H9 (cell line): ENCODE data around the gene SMYD2. TPM values are rescaled to one million over a fixed set of nuclear protein-coding genes. Genes with fewer than 3 reads are reported as not detected.
A peak's percentile ranks its signal among the peaks of the same experiment; 100 is the strongest.

Experiments used
- DNase-seq: peaks from one replicate; pipeline ENCODE4 v3.0.0-alpha.2; 2017
- H2AFZ ChIP-seq: one replicate; pipeline ENCODE4 v1.6.1; 2013; ENCODE audit warnings: mild to moderate bottlenecking, low read length, control low read depth, moderate library complexity
- H2AK5ac ChIP-seq: 2 replicates; pipeline ENCODE4 v1.6.1; 2013; ENCODE audit warnings: low read length, control low read depth, mixed read lengths; ENCODE audit not compliant: insufficient read length
- H2BK120ac ChIP-seq: one replicate; pipeline ENCODE4 v1.6.1; 2013; ENCODE audit warnings: low read depth, mild to moderate bottlenecking, low read length, control low read depth, inconsistent platforms; ENCODE audit not compliant: poor library complexity, severe bottlenecking
- H2BK12ac ChIP-seq: 2 replicates; pipeline ENCODE4 v1.6.1; 2013; ENCODE audit warnings: low read length, control low read depth, mixed read lengths, low read depth; ENCODE audit not compliant: insufficient read length
- H2BK15ac ChIP-seq: 2 replicates; pipeline ENCODE4 v1.6.1; 2013; ENCODE audit warnings: low read depth, low read length, control low read depth
- H2BK20ac ChIP-seq: one replicate; pipeline ENCODE4 v1.6.1; 2013; ENCODE audit warnings: low read depth, mild to moderate bottlenecking, low read length, control low read depth, inconsistent platforms; ENCODE audit not compliant: poor library complexity, severe bottlenecking
- H2BK5ac ChIP-seq: 2 replicates; pipeline ENCODE4 v1.6.1; 2013; ENCODE audit warnings: low read length, control low read depth, mixed read lengths; ENCODE audit not compliant: insufficient read length
- H3K14ac ChIP-seq: 2 replicates; pipeline ENCODE4 v1.6.1; 2013; ENCODE audit warnings: low read length, control low read depth; ENCODE audit not compliant: insufficient read depth
- H3K18ac ChIP-seq: 2 replicates; pipeline ENCODE4 v1.6.1; 2013; ENCODE audit warnings: low read depth, mild to moderate bottlenecking, mixed read lengths, low read length, control low read depth; ENCODE audit not compliant: insufficient read length
- H3K23ac ChIP-seq: 2 replicates; pipeline ENCODE4 v1.6.1; 2013; ENCODE audit warnings: low read length, control low read depth, mixed read lengths, low read depth; ENCODE audit not compliant: insufficient read length
- H3K23me2 ChIP-seq: 2 replicates; pipeline ENCODE4 v1.6.1; 2013; ENCODE audit warnings: low read depth, mild to moderate bottlenecking, mixed read lengths, low read length, control low read depth; ENCODE audit not compliant: insufficient read length, poor library complexity, severe bottlenecking
- H3K27ac ChIP-seq: 2 replicates; pipeline ENCODE4 v1.5.1; 2013; ENCODE audit warnings: low read length, control low read depth, mixed read lengths, low read depth; ENCODE audit not compliant: insufficient read length
- H3K27me3 ChIP-seq: 2 replicates; pipeline ENCODE4 v1.6.1; 2013; ENCODE audit warnings: low read length, control low read depth, inconsistent platforms; ENCODE audit not compliant: insufficient read depth
- H3K4ac ChIP-seq: 2 replicates; pipeline ENCODE4 v1.6.1; 2013; ENCODE audit warnings: low read depth, mild to moderate bottlenecking, control low read depth, inconsistent platforms, low read length, moderate library complexity
- H3K4me1 ChIP-seq: 2 replicates; pipeline ENCODE4 v1.6.1; 2013; ENCODE audit warnings: low read length, control low read depth, inconsistent platforms; ENCODE audit not compliant: insufficient read depth
- H3K4me2 ChIP-seq: 2 replicates; pipeline ENCODE4 v1.6.1; 2013; ENCODE audit warnings: low read length, control low read depth, mixed read lengths; ENCODE audit not compliant: insufficient read length, insufficient read depth
- H3K56ac ChIP-seq: 2 replicates; pipeline ENCODE4 v1.6.1; 2013; ENCODE audit warnings: low read depth, mild to moderate bottlenecking, mixed read lengths, low read length, control low read depth; ENCODE audit not compliant: insufficient read length
- H3K79me1 ChIP-seq: 2 replicates; pipeline ENCODE4 v1.6.1; 2013; ENCODE audit warnings: low read depth, mild to moderate bottlenecking, moderate library complexity, low read length, control low read depth, inconsistent platforms; ENCODE audit not compliant: insufficient read depth, poor library complexity, severe bottlenecking
- H3K79me2 ChIP-seq: 2 replicates; pipeline ENCODE4 v1.6.1; 2013; ENCODE audit warnings: low read length, control low read depth, inconsistent platforms; ENCODE audit not compliant: insufficient read depth
- H3K9ac ChIP-seq: 2 replicates; pipeline ENCODE4 v1.6.1; 2013; ENCODE audit warnings: low read length, control low read depth, mixed read lengths; ENCODE audit not compliant: insufficient read length; ENCODE audit errors: extremely low read depth
- H3K9me3 ChIP-seq: one replicate; pipeline ENCODE4 v1.6.1; 2013; ENCODE audit warnings: low read depth, low read length, inconsistent platforms; ENCODE audit not compliant: control insufficient read depth
- H3T11ph ChIP-seq: one replicate; pipeline ENCODE4 v1.6.1; 2013; ENCODE audit warnings: mild to moderate bottlenecking, low read length, control low read depth, inconsistent platforms
- H4K20me1 ChIP-seq: one replicate; pipeline ENCODE4 v1.6.1; 2013; ENCODE audit not compliant: control insufficient read depth, insufficient read length, insufficient read depth
- H4K5ac ChIP-seq: 2 replicates; pipeline ENCODE4 v1.6.1; 2013; ENCODE audit warnings: low read depth, mild to moderate bottlenecking, mixed read lengths, low read length, control low read depth; ENCODE audit not compliant: insufficient read length
- H4K8ac ChIP-seq: replicated peaks from 2 replicates; pipeline ENCODE4 v1.6.1; 2013; ENCODE audit warnings: low read length, control low read depth, mixed read lengths, low read depth; ENCODE audit not compliant: insufficient read length
- H4K91ac ChIP-seq: 2 replicates; pipeline ENCODE4 v1.6.1; 2013; ENCODE audit warnings: low read depth, mild to moderate bottlenecking, moderate library complexity, mixed read lengths, low read length, control low read depth; ENCODE audit not compliant: insufficient read length
- H3K27ac Mint-ChIP-seq, 3 experiments: 2 replicates in 2 of 3; 3 replicates in 1 of 3; pipeline ENCODE4 v1.8.0; 2020 to 2021; ENCODE audit warnings: mixed read lengths in 3 of 3, mild to moderate bottlenecking in 1 of 3, moderate library complexity in 1 of 3
- H3K27me3 Mint-ChIP-seq: 2 replicates; pipeline ENCODE4 v1.8.0; 2021; ENCODE audit warnings: low read depth, mild to moderate bottlenecking, moderate library complexity, mixed read lengths
- H3K36me3 Mint-ChIP-seq, 3 experiments: 2 replicates in 2 of 3; 3 replicates in 1 of 3; pipeline ENCODE4 v1.8.0; 2020 to 2021; ENCODE audit warnings: low read depth in 3 of 3, mixed read lengths in 3 of 3; ENCODE audit not compliant: insufficient read depth in 1 of 3
- H3K4me1 Mint-ChIP-seq, 2 experiments: 2 replicates each; pipeline ENCODE4 v1.8.0; 2020; ENCODE audit warnings: mixed read lengths in 2 of 2
- H3K4me3 Mint-ChIP-seq, 2 experiments: 2 replicates in 1 of 2; 3 replicates in 1 of 2; pipeline ENCODE4 v1.8.0; 2020 to 2021; ENCODE audit warnings: mild to moderate bottlenecking in 2 of 2, mixed read lengths in 2 of 2, moderate library complexity in 1 of 2
- H3K9me3 Mint-ChIP-seq, 2 experiments: 2 replicates in 1 of 2; 3 replicates in 1 of 2; pipeline ENCODE4 v1.8.0; 2020; ENCODE audit warnings: mild to moderate bottlenecking in 2 of 2, mixed read lengths in 2 of 2, moderate library complexity in 1 of 2
- CTCF ChIP-seq: fragments of 200-600 bp; sonication (generic); conservative IDR thresholded peaks from 3 replicates; pipeline ENCODE4 v1.8.0; 2021; ENCODE audit warnings: antibody characterized with exemption, mild to moderate bottlenecking
- total RNA-seq: library from RNA; stranded (reverse); gene quantifications from 2 replicates; pipeline ENCODE4 v1.2.1, GENCODE V29; 2021

SMYD2 gene
- total RNA-seq, 1 experiment from 2014 or later: 10.9 TPM

- Histone ChIP-seq H3K4ac (no peak overlapping the region), H2BK12ac (no peak overlapping the region), H3T11ph (no peak overlapping the region), H2BK15ac (no peak overlapping the region), H2AFZ (no peak overlapping the region), H3K23me2 (no peaks in the 10 kb centered on the region), H2AK5ac (no peak overlapping the region), H4K5ac (no peak overlapping the region), H4K91ac (no peak overlapping the region), H2BK5ac (no peak overlapping the region), H3K79me1 (no peaks in the 10 kb centered on the region), H3K9ac (no peak overlapping the region), H3K27ac (no peak overlapping the region), H3K4me1 (peaks cover 3% of the 10 kb centered on the region), H3K79me2 (no peaks in the 10 kb centered on the region), H3K4me2 (no peak overlapping the region), H2BK120ac (no peak overlapping the region), H4K8ac (no peak overlapping the region), H2BK20ac (no peak overlapping the region), H3K9me3 (no peaks in the 10 kb centered on the region), H3K27me3 (no peaks in the 10 kb centered on the region), H3K18ac (no peak overlapping the region), H3K56ac (no peak overlapping the region), H3K14ac (no peak overlapping the region), H4K20me1 (no peaks in the 10 kb centered on the region), H3K23ac (no peak overlapping the region)
- peaks cover 15 to 45% (median 32%) of the 10 kb centered on the region in 3 experiments for H3K36me3 Mint-ChIP-seq
- DNase-seq: no peak
- TF ChIP-seq CTCF: no peak
- no peaks in the 10 kb centered on the region for H3K27me3 Mint-ChIP-seq
- H3K4me1 Mint-ChIP-seq: peaks cover 18 to 22% of the 10 kb centered on the region in 2 experiments
- H3K9me3 Mint-ChIP-seq: peaks cover 8 to 19% of the 10 kb centered on the region in 2 experiments; a peak in 4 of 5 replicates
- H3K27ac Mint-ChIP-seq: peak overlapping the region in 2 of 3 experiments; percentile 23 to 37; a peak in 2 of 7 replicates
- H3K4me3 Mint-ChIP-seq: no peak overlapping the region
Measured at GRCh38 chr1:214342525-214342924, 61.6 kb downstream of the SMYD2 start.
